Camera-type eye (tissue), 1 donor: ENCODE measurements around the gene SAMSN1. TPM values are rescaled to one million over a fixed set of nuclear protein-coding genes. Genes with fewer than 3 reads are reported as not detected.

Source experiments
- total RNA-seq: library from RNA; depleted of rRNA; stranded (reverse); fragments of >200 nt; gene quantifications from one replicate; pipeline ENCODE4 v1.2.3, GENCODE V29; 2014

The SAMSN1 gene
- 41.3 TPM for total RNA-seq

DNA sequence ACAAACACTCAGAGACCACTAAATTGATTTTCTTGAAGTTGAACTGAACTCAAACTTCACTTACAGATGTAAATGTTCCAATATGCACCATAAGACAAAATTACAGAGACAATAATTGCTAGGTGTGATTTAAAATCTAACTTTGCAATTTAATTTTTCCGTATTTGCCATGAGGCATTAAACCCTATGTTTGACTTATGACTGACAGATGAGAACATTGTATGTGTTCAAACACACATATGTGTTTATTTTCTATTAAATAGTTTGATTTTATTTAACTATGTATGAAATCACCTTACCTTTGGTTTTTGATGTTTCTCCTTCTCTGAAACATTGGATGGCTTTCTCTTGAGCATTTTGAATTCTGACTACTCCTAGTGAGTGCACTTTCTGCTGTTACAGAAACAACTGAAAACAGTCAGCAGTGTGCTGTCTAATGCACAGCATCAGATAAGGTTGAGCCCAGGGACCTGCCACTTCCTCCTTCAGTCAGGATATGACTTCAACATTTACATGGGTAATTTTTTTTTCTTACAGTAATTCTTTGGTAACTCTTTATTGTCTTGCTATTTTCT is at the start of gene SAMSN1:
TSS of gene SAMSN1 (minus strand) at position 410 of the 575 bp plus-strand sequence. CDS start at position 356, 54 bp downstream.

Other genes starting within 250 kb of the SAMSN1 start
- 86.6 TPM for gene HSPA13, start 163.2 kb downstream of the SAMSN1 start, total RNA-seq